NCI-H2029 treated with DMSO at 0.1 percent for 48 hours (cell line): ENCODE measurements around the gene NUP62CL.
"Not testable (repeated sequence)": the region's sequence is repeated elsewhere in the genome, so short reads cannot be mapped to it uniquely, and the experiment has no call there.

Experiments used
- DNase-seq: peaks from one replicate; lab custom pipeline; 2025; lab: John Stamatoyannopoulos, UW

Gene NUP62CL

GRCh38 chrX:107205770-107206696 lies at the start of gene NUP62CL, which contains the start of gene DNAAF6:
Gene NUP62CL, minus strand, starts transcription at chrX:107206433. Its CDS starts 31,287 bp downstream, at chrX:107175146.
Gene DNAAF6, plus strand, starts transcription at chrX:107206611. Its CDS starts 6,265 bp downstream, at chrX:107212876.
- peak; percentile 39 for DNase-seq

- no peak for DNase-seq
These were observed 22.2 kb upstream of the NUP62CL start for GRCh38 chrX:107228486-107228819.

- no peak for DNase-seq
These were observed 21.7 kb upstream of the NUP62CL start for GRCh38 chrX:107227780-107228485.

- no peak for DNase-seq
These were observed 20.5 kb upstream of the NUP62CL start for GRCh38 chrX:107226757-107227156.

- no peak for DNase-seq
These were observed 7.2 kb upstream of the NUP62CL start for GRCh38 chrX:107213477-107213876.

GRCh38 chrX:107207943-107208342 lies 1.7 kb upstream of the NUP62CL start:
- DNase-seq = no peak

- no peak for DNase-seq
These were observed 856 bp upstream of the NUP62CL start for GRCh38 chrX:107207089-107207488.

- DNase-seq = no peak
These were observed 448 bp upstream of the NUP62CL start for GRCh38 chrX:107206697-107207065.

GRCh38 chrX:107204068-107204605 lies 2.1 kb downstream of the NUP62CL start:
- no peak for DNase-seq

- no peak for DNase-seq
These were observed 6.7 kb downstream of the NUP62CL start for GRCh38 chrX:107199491-107199890.

- DNase-seq = not testable (repeated sequence)
These were observed 8.2 kb downstream of the NUP62CL start for GRCh38 chrX:107198074-107198473.

GRCh38 chrX:107197319-107197718 lies 8.9 kb downstream of the NUP62CL start:
- DNase-seq = no peak

- DNase-seq = no peak
These were observed 34.7 kb downstream of the NUP62CL start for GRCh38 chrX:107171369-107172102.

GRCh38 chrX:107168712-107169111 lies 37.5 kb downstream of the NUP62CL start:
- DNase-seq = no peak

- no peak for DNase-seq
These were observed 38.0 kb downstream of the NUP62CL start for GRCh38 chrX:107168257-107168656.

- DNase-seq = no peak
These were observed 38.9 kb downstream of the NUP62CL start for GRCh38 chrX:107167163-107167921.

GRCh38 chrX:107157618-107158017 lies 48.6 kb downstream of the NUP62CL start:
- DNase-seq = not testable (repeated sequence)

GRCh38 chrX:107155621-107156430 lies 50.4 kb downstream of the NUP62CL start:
- not testable (repeated sequence) for DNase-seq

- DNase-seq = peak; percentile 2
These were observed 51.2 kb downstream of the NUP62CL start for GRCh38 chrX:107154787-107155620.

GRCh38 chrX:107153005-107153404 lies 53.2 kb downstream of the NUP62CL start:
- no peak for DNase-seq
